Posterior cingulate gyrus (tissue), 11 donors: ENCODE data around the gene HECTD2.
"Not testable (repeated sequence)": the region's sequence is repeated elsewhere in the genome, so short reads cannot be mapped to it uniquely, and the experiment has no call there.

Source experiments
- DNase-seq, 10 donors: peaks; one replicate each; pipeline versions ENCODE4 v3.0.0 to v3.0.0-alpha.2; 2020 to 2021; ENCODE audit warnings: mixed read lengths in 3 of 10
- intact Hi-C: fragments of 100-400 bp; cut with DNase I; formaldehyde crosslinking; loops from one replicate; pipeline ENCODE4 v1.15.1; 2023

Gene HECTD2

GRCh38 chr10:91409869-91410637, at the start of gene HECTD2:
HECTD2 (plus strand) TSS chr10:91410344; CDS start chr10:91410439, 95 bp downstream.
- intact Hi-C loops = loop anchor here (2.0 to 10.0 kb wide), 3 partner anchors 115 to 498 kb away; partner anchors contain the start of gene PPP1R3C

GRCh38 chr10:91360461-91360860, 49.7 kb upstream of the HECTD2 start:
- intact Hi-C loops = no loop called here
- no peak for DNase-seq

More at GRCh38 chr10:91409869-91410637, at the start of gene HECTD2:
- peak; percentile 60 to 97 (median 79) for DNase-seq

GRCh38 chr10:91365519-91365918, 44.6 kb upstream of the HECTD2 start:
- intact Hi-C loops = not testable (repeated sequence)

GRCh38 chr10:91366704-91367103, 43.4 kb upstream of the HECTD2 start:
- intact Hi-C loops = no loop called here
- no peak for DNase-seq

More at GRCh38 chr10:91365519-91365918, 44.6 kb upstream of the HECTD2 start:
- DNase-seq = not testable (repeated sequence)

GRCh38 chr10:91367127-91367531, 43.0 kb upstream of the HECTD2 start:
- intact Hi-C loops = no loop called here
- DNase-seq = no peak

- intact Hi-C loops = no loop called here
- DNase-seq = no peak
Observed at GRCh38 chr10:91367558-91367957, 42.6 kb upstream of the HECTD2 start.

- intact Hi-C loops, DNase-seq: not testable (repeated sequence)
Observed at GRCh38 chr10:91369978-91370589, 40.1 kb upstream of the HECTD2 start.

- no peak for DNase-seq
- intact Hi-C loops = no loop called here
Observed at GRCh38 chr10:91374052-91374451, 36.1 kb upstream of the HECTD2 start.

- DNase-seq = no peak
- intact Hi-C loops = no loop called here
Observed at GRCh38 chr10:91378061-91378460, 32.1 kb upstream of the HECTD2 start.

- no peak for DNase-seq
- intact Hi-C loops = no loop called here
Observed at GRCh38 chr10:91380873-91381256, 29.3 kb upstream of the HECTD2 start.

GRCh38 chr10:91381257-91381891, 28.8 kb upstream of the HECTD2 start:
- intact Hi-C loops = no loop called here

GRCh38 chr10:91385306-91386085, 24.6 kb upstream of the HECTD2 start:
- no peak for DNase-seq
- intact Hi-C loops = no loop called here

More at GRCh38 chr10:91381257-91381891, 28.8 kb upstream of the HECTD2 start:
- DNase-seq = peak in 8 of 10 donors; percentile 5 to 77 (median 18)

- no peak for DNase-seq
- intact Hi-C loops = no loop called here
Observed at GRCh38 chr10:91389636-91390512, 20.3 kb upstream of the HECTD2 start.

GRCh38 chr10:91390513-91390825, 19.7 kb upstream of the HECTD2 start:
- DNase-seq, intact Hi-C loops: not testable (repeated sequence)

- DNase-seq = no peak
- intact Hi-C loops = no loop called here
Observed at GRCh38 chr10:91391920-91392319, 18.2 kb upstream of the HECTD2 start.

GRCh38 chr10:91406322-91406721, 3.8 kb upstream of the HECTD2 start:
- intact Hi-C loops = loop anchor here (10.0 kb wide), 1 partner anchor 112 kb away; no protein-coding TSS in a partner anchor
- DNase-seq = no peak

GRCh38 chr10:91409069-91409868, 875 bp upstream of the HECTD2 start:
- intact Hi-C loops = loop anchor here (2.0 to 10.0 kb wide), 2 partner anchors 114 to 224 kb away; partner anchors contain the start of gene PPP1R3C
- peak; percentile 59 to 95 (median 74) for DNase-seq

GRCh38 chr10:91410638-91411371, 661 bp downstream of the HECTD2 start:
- peak in 5 of 10 donors; percentile 27 to 81 (median 32) for DNase-seq
- intact Hi-C loops = loop anchor here (5.0 kb wide), 1 partner anchor 499 kb away; no protein-coding TSS in a partner anchor
